Tibial nerve (tissue), 4 donors: ENCODE data around the gene POGZ. TPM values are rescaled to one million over a fixed set of nuclear protein-coding genes. Genes with fewer than 3 reads are reported as not detected.

Experiments used
- DNase-seq, 2 donors: peaks; one replicate each; pipeline ENCODE4 v3.0.0-alpha.2; 2019; ENCODE audit warnings: low spot score in 2 of 2
- H3K27ac ChIP-seq, 4 donors: fragments of 200-600 bp; sonication (generic) in 3 of 4; one replicate each; pipeline ENCODE4 v1.5.1; 2017 to 2019; ENCODE audit warnings: mild to moderate bottlenecking in 1 of 4
- H3K27me3 ChIP-seq, 2 donors: fragments of 200-600 bp; sonication (generic) in 1 of 2; one replicate each; pipeline versions ENCODE4 v1.5.1 to v1.6.0; 2017 to 2019
- H3K36me3 ChIP-seq, 3 donors: fragments of 200-600 bp; sonication (generic); one replicate each; pipeline ENCODE4 v1.5.1; 2018 to 2019
- H3K4me1 ChIP-seq, 4 donors: fragments of 200-600 bp; sonication (generic) in 3 of 4; one replicate each; pipeline ENCODE4 v1.5.1; 2017 to 2019
- H3K4me3 ChIP-seq, 4 donors: fragments of 200-600 bp; sonication (generic) in 3 of 4; one replicate each; pipeline ENCODE4 v1.5.1; 2017 to 2019; ENCODE audit warnings: mild to moderate bottlenecking in 1 of 4, moderate library complexity in 1 of 4
- H3K9me3 ChIP-seq, 4 donors: fragments of 200-600 bp; sonication (generic) in 3 of 4; one replicate each; pipeline ENCODE4 v1.5.1; 2017 to 2019
- EP300 ChIP-seq, 2 donors: sonication (generic); formaldehyde crosslinking; IDR thresholded peaks; one replicate each; pipeline ENCODE4 v1.6.1; 2017; ENCODE audit warnings: antibody characterized with exemption in 2 of 2, mild to moderate bottlenecking in 1 of 2
- POLR2A ChIP-seq, 2 donors: fragments of 450-650 bp; IDR thresholded peaks; one replicate each; pipeline ENCODE4 v1.6.1; 2017; ENCODE audit warnings: antibody characterized with exemption in 2 of 2, mild to moderate bottlenecking in 2 of 2, moderate library complexity in 2 of 2
- whole genome bisulfite sequencing, 2 donors: methylation state at CpG; one replicate each; pipeline ENCODE4 v1.1.5; 2018; 5-methylcytosine and 5-hydroxymethylcytosine counted together
- total RNA-seq, 4 donors: library from RNA; depleted of rRNA; stranded (reverse); fragments of >200 nt; gene quantifications; one replicate each; pipeline ENCODE4 v1.1.0, GENCODE V29; 2016
- TF ChIP-seq, protein P1 (sequence below), 5 experiments: fragments of 200-600 bp in 3 of 5; fragments of 450-650 bp in 2 of 5; sonication (generic) in 3 of 5; IDR thresholded peaks; one replicate each; pipeline ENCODE4 v1.5.1; 2016 to 2019; ENCODE audit warnings: antibody characterized with exemption in 5 of 5, mild to moderate bottlenecking in 3 of 5, moderate library complexity in 2 of 5

POGZ gene
- total RNA-seq, 4 donors from 2014 or later: 67.2 to 81.0 (median 72.7) TPM

GRCh38 chr1:151472856-151473731, 13.8 kb upstream of the POGZ start:
- Histone ChIP-seq H3K27me3 (no peaks in the 10 kb centered on the region), H3K4me3 (peak overlapping the region; percentile 50 to 86 (median 70)), H3K9me3 (no peaks in the 10 kb centered on the region), H3K36me3 (no peaks in the 10 kb centered on the region), H3K4me1 (peaks cover 0 to 12% (median 2%) of the 10 kb centered on the region in 4 donors), H3K27ac (peak overlapping the region; percentile 43 to 92 (median 86))
- 5% methylated on average over 36 of the region's 36 CpGs for WGBS, 2 donors
- TF ChIP-seq EP300 (IDR thresholded peaks at IDR 0.05): peak in 1 of 2 donors; percentile 56
- TF ChIP-seq, protein P1, sequence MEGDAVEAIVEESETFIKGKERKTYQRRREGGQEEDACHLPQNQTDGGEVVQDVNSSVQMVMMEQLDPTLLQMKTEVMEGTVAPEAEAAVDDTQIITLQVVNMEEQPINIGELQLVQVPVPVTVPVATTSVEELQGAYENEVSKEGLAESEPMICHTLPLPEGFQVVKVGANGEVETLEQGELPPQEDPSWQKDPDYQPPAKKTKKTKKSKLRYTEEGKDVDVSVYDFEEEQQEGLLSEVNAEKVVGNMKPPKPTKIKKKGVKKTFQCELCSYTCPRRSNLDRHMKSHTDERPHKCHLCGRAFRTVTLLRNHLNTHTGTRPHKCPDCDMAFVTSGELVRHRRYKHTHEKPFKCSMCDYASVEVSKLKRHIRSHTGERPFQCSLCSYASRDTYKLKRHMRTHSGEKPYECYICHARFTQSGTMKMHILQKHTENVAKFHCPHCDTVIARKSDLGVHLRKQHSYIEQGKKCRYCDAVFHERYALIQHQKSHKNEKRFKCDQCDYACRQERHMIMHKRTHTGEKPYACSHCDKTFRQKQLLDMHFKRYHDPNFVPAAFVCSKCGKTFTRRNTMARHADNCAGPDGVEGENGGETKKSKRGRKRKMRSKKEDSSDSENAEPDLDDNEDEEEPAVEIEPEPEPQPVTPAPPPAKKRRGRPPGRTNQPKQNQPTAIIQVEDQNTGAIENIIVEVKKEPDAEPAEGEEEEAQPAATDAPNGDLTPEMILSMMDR (IDR thresholded peaks at IDR 0.05): no peak
- DNase-seq: peak in 1 of 2 donors; percentile 31

GRCh38 chr1:151465026-151465425, 5.7 kb upstream of the POGZ start:
- 67 to 83% methylated on average over 1 of the region's 1 CpG for WGBS, 2 donors
- Histone ChIP-seq H3K27me3 (no peaks in the 10 kb centered on the region), H3K36me3 (no peaks in the 10 kb centered on the region), H3K9me3 (no peaks in the 10 kb centered on the region), H3K27ac (no peak overlapping the region), H3K4me3 (no peak overlapping the region), H3K4me1 (no peaks in the 10 kb centered on the region)
- DNase-seq: no peak
- TF ChIP-seq, protein P1 (IDR thresholded peaks at IDR 0.05): no peak
- TF ChIP-seq POLR2A (IDR thresholded peaks at IDR 0.05) (no peak), EP300 (IDR thresholded peaks at IDR 0.05) (no peak)

- no peak for DNase-seq
- Histone ChIP-seq H3K27ac (no peak overlapping the region), H3K36me3 (no peaks in the 10 kb centered on the region), H3K4me3 (no peak overlapping the region), H3K9me3 (no peaks in the 10 kb centered on the region), H3K4me1 (peaks cover 0 to 16% (median 4%) of the 10 kb centered on the region in 4 donors), H3K27me3 (no peaks in the 10 kb centered on the region)
- WGBS, 2 donors: 66% methylated on average over 5 of the region's 5 CpGs
- TF ChIP-seq, protein P1 (IDR thresholded peaks at IDR 0.05): no peak
- TF ChIP-seq EP300 (IDR thresholded peaks at IDR 0.05) (no peak), POLR2A (IDR thresholded peaks at IDR 0.05) (no peak)
Observed at GRCh38 chr1:151461694-151462093, 2.4 kb upstream of the POGZ start.

DNA sequence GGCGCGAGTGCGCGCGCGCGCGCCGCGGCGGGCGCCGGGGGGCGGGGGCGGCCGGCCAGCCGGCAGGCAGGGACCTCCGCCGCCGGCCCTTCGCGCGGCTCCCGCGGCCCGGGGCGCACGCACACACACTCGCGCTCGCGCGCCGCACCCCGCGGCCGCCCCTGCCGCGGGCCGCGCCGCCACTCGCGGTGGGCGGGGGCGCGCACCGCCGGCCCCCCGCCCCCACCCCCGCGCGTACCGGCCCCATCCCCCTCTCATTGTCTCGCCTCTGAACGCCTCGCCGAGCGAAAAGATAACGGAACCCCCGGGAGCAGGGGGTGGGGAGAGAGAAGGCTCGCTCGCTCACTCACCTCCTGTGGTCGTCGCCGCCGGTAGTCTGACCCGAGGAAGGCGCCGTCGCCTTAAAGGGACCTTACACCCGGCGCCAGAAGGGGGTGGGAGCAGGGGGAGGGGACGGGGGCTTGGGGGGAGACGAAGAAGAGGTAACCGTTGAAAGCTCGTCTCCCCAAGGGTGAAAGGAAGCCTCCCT, 428 bp downstream of the POGZ start:
- Histone ChIP-seq H3K4me1 (peaks cover 0 to 43% (median 12%) of the 10 kb centered on the region in 4 donors), H3K27ac (peak overlapping the region; percentile 98 to 100 (median 99)), H3K36me3 (no peaks in the 10 kb centered on the region), H3K4me3 (peak overlapping the region; percentile 78 to 94 (median 90)), H3K27me3 (no peaks in the 10 kb centered on the region), H3K9me3 (no peaks in the 10 kb centered on the region)
- WGBS, 2 donors: 0% methylated on average over 5 to 20 of the region's 77 CpGs
- TF ChIP-seq POLR2A (IDR thresholded peaks at IDR 0.05): no peak
- no peak for TF ChIP-seq EP300 (IDR thresholded peaks at IDR 0.05)
- TF ChIP-seq, protein P1 (IDR thresholded peaks at IDR 0.05): no peak
- DNase-seq: peak; percentile 29 to 43
